Neural progenitor cell (in vitro differentiated cells): Measurements from ENCODE around the gene MAF. TPM values are rescaled to one million over a fixed set of nuclear protein-coding genes. Genes with fewer than 3 reads are reported as not detected.

ENCODE experiments used
- DNase-seq: peaks from one replicate; pipeline ENCODE4 v3.0.0-alpha.2; 2016; ENCODE audit warnings: low spot score
- H2AFZ ChIP-seq: fragments of 200-600 bp; sonication (generic); replicated peaks from 2 replicates; pipeline ENCODE4 v1.6.1; 2016; ENCODE audit warnings: antibody characterized with exemption
- H3F3A ChIP-seq: fragments of 200-600 bp; sonication (generic); 2 replicates; pipeline ENCODE4 v1.6.1; 2016; ENCODE audit warnings: antibody characterized with exemption, low read depth
- H3K27ac ChIP-seq: fragments of 200-600 bp; sonication (generic); 2 replicates; pipeline ENCODE4 v1.5.1; 2016; ENCODE audit warnings: mild to moderate bottlenecking
- H3K27me3 ChIP-seq: fragments of 200-600 bp; sonication (generic); 2 replicates; pipeline ENCODE4 v1.6.1; 2016; ENCODE audit warnings: mild to moderate bottlenecking, moderate library complexity
- H3K36me3 ChIP-seq: fragments of 200-600 bp; sonication (generic); 2 replicates; pipeline ENCODE4 v1.5.1; 2016
- H3K4me1 ChIP-seq: fragments of 200-600 bp; sonication (generic); 2 replicates; pipeline ENCODE4 v1.6.1; 2016; ENCODE audit warnings: mixed run types
- H3K4me2 ChIP-seq: fragments of 200-600 bp; sonication (generic); 2 replicates; pipeline ENCODE4 v1.6.1; 2016
- H3K4me3 ChIP-seq: fragments of 200-600 bp; sonication (generic); 2 replicates; pipeline ENCODE4 v1.5.1; 2016
- H3K79me2 ChIP-seq: fragments of 200-600 bp; sonication (generic); 2 replicates; pipeline ENCODE4 v1.6.1; 2016; ENCODE audit warnings: low read depth
- H3K9ac ChIP-seq: fragments of 200-600 bp; sonication (generic); 2 replicates; pipeline ENCODE4 v1.6.1; 2016
- H3K9me3 ChIP-seq: fragments of 200-600 bp; sonication (generic); 2 replicates; pipeline ENCODE4 v1.5.1; 2016; ENCODE audit warnings: low read depth
- H4K20me1 ChIP-seq: fragments of 200-600 bp; sonication (generic); 2 replicates; pipeline ENCODE4 v1.6.1; 2016; ENCODE audit warnings: low read depth
- H3K27ac Mint-ChIP-seq: 3 replicates; pipeline ENCODE4 v1.8.0; 2021; ENCODE audit warnings: mixed read lengths
- H3K27me3 Mint-ChIP-seq: 2 replicates; pipeline ENCODE4 v1.8.0; 2022; ENCODE audit warnings: low read depth, mild to moderate bottlenecking, inconsistent platforms, moderate library complexity, mixed read lengths; ENCODE audit not compliant: insufficient read depth
- H3K36me3 Mint-ChIP-seq: 3 replicates; pipeline ENCODE4 v1.8.0; 2021; ENCODE audit warnings: mixed read lengths
- H3K4me1 Mint-ChIP-seq: 3 replicates; pipeline ENCODE4 v1.8.0; 2021; ENCODE audit warnings: mixed read lengths
- H3K4me3 Mint-ChIP-seq: 3 replicates; pipeline ENCODE4 v1.8.0; 2021; ENCODE audit warnings: mild to moderate bottlenecking, moderate library complexity, mixed read lengths
- H3K9me3 Mint-ChIP-seq: 3 replicates; pipeline ENCODE4 v1.8.0; 2020; ENCODE audit warnings: mixed read lengths
- CTCF ChIP-seq: fragments of 200-600 bp; sonication (generic); IDR thresholded peaks from 2 replicates; pipeline ENCODE4 v1.5.1; 2017; ENCODE audit warnings: antibody characterized with exemption, mild to moderate bottlenecking
- EZH2 ChIP-seq: fragments of 200-600 bp; sonication (generic); IDR thresholded peaks from 2 replicates; pipeline ENCODE4 v1.6.1; 2017; ENCODE audit warnings: antibody characterized with exemption, mild to moderate bottlenecking, moderate library complexity
- EZH2phosphoT487 ChIP-seq: fragments of 200-600 bp; sonication (generic); IDR thresholded peaks from 2 replicates; pipeline ENCODE4 v1.6.1; 2017; ENCODE audit warnings: antibody characterized with exemption
- total RNA-seq: library from RNA; depleted of rRNA; stranded (reverse); fragments of >200 nt; gene quantifications from 2 replicates; pipeline ENCODE4 v1.2.3, GENCODE V29; 2015; ENCODE audit warnings: low replicate concordance

MAF gene
- total RNA-seq, 1 donor from 2014 or later = 10.8 TPM

DNA sequence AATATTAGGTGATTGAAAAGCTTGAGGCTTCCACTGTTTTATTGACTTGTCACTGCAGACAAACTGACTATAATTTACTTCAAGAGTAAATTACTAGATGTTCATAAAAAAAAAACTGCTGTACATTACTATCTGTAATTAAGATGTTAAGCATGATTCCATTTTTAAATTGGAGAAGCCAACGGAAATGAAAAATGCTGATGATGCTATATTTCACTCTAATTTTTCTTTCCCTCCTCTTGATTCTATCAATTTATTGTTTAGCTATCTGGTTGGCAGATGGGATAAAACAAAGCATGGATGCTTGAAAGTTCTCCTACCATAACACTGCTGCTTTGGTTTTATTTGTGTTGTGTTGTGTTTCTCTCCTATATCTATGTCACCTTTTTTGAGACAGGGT lies 41.0 kb downstream of the MAF start:
- Histone ChIP-seq H3K79me2 (no peaks in the 10 kb centered on the region), H2AFZ (no peak overlapping the region), H3K4me3 (no peak overlapping the region), H3K4me2 (no peak overlapping the region), H3K36me3 (no peaks in the 10 kb centered on the region), H4K20me1 (no peaks in the 10 kb centered on the region), H3K9ac (no peak overlapping the region), H3K27ac (no peak overlapping the region), H3K4me1 (peaks cover 10% of the 10 kb centered on the region), H3K27me3 (no peaks in the 10 kb centered on the region), H3K9me3 (no peaks in the 10 kb centered on the region), H3F3A (no peaks in the 10 kb centered on the region)
- Mint-ChIP-seq H3K27ac (no peak overlapping the region), H3K27me3 (no peaks in the 10 kb centered on the region), H3K9me3 (peaks cover 5% of the 10 kb centered on the region), H3K4me3 (no peak overlapping the region), H3K36me3 (no peaks in the 10 kb centered on the region), H3K4me1 (peaks cover 23% of the 10 kb centered on the region)
- DNase-seq = no peak
- TF ChIP-seq CTCF (no peak), EZH2 (no peak)

- no peak overlapping the region for H3K4me3 ChIP-seq
- no peaks in the 10 kb centered on the region for H3K27me3 ChIP-seq
- H3K9ac ChIP-seq = no peak overlapping the region
- H3K36me3 Mint-ChIP-seq = no peaks in the 10 kb centered on the region
- TF ChIP-seq EZH2phosphoT487 = no peak
- TF ChIP-seq EZH2 = no peak
- no peak for TF ChIP-seq CTCF
- H2AFZ ChIP-seq = no peak overlapping the region
- no peaks in the 10 kb centered on the region for H4K20me1 ChIP-seq
- H3K27ac Mint-ChIP-seq = no peak overlapping the region
- H3K79me2 ChIP-seq = no peaks in the 10 kb centered on the region
- DNase-seq = no peak
- H3K4me1 ChIP-seq = no peaks in the 10 kb centered on the region
- H3K27me3 Mint-ChIP-seq = peaks cover 5% of the 10 kb centered on the region
- no peak overlapping the region for H3K27ac ChIP-seq
- H3F3A ChIP-seq = no peaks in the 10 kb centered on the region
- peaks cover 5% of the 10 kb centered on the region for H3K9me3 Mint-ChIP-seq
- H3K9me3 ChIP-seq = no peaks in the 10 kb centered on the region
- peaks cover 8% of the 10 kb centered on the region for H3K4me1 Mint-ChIP-seq
- no peaks in the 10 kb centered on the region for H3K36me3 ChIP-seq
- no peak overlapping the region for H3K4me3 Mint-ChIP-seq
- no peak overlapping the region for H3K4me2 ChIP-seq
Observed at GRCh38 chr16:79557421-79557820, 43.1 kb downstream of the MAF start.

DNA sequence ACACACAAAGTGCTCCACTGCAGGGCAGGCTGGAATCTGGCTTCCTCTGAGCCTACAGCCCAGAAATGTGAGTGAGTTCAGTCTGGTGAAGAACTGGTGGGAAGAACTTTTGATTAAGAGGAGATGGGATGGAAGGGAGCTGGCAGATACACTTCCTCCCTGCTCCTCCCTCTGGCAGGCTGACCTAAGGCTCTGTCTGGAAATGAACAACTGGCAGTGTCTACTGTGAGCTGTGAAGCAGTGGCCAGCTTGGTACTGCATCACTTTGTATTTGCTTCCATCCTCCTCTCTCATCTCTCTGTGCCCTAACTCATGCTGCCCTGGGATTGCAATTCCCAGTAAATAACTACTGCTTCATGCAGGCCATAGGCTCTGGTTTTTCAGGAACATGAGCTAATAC lies 45.6 kb downstream of the MAF start:
- no peaks in the 10 kb centered on the region for H3F3A ChIP-seq
- no peaks in the 10 kb centered on the region for H3K9me3 ChIP-seq
- no peaks in the 10 kb centered on the region for H3K4me1 ChIP-seq
- no peaks in the 10 kb centered on the region for H3K79me2 ChIP-seq
- no peak for DNase-seq
- TF ChIP-seq EZH2phosphoT487 = no peak
- TF ChIP-seq CTCF = no peak
- TF ChIP-seq EZH2 = no peak
- H3K27me3 Mint-ChIP-seq = peaks cover 15% of the 10 kb centered on the region
- H3K9ac ChIP-seq = no peak overlapping the region
- no peaks in the 10 kb centered on the region for H3K4me1 Mint-ChIP-seq
- no peak overlapping the region for H3K27ac Mint-ChIP-seq
- H3K4me3 ChIP-seq = no peak overlapping the region
- no peaks in the 10 kb centered on the region for H3K36me3 Mint-ChIP-seq
- H3K4me3 Mint-ChIP-seq = no peak overlapping the region
- H3K4me2 ChIP-seq = no peak overlapping the region
- H3K27ac ChIP-seq = no peak overlapping the region
- no peaks in the 10 kb centered on the region for H4K20me1 ChIP-seq
- no peaks in the 10 kb centered on the region for H3K27me3 ChIP-seq
- H3K9me3 Mint-ChIP-seq = peaks cover 5% of the 10 kb centered on the region
- H2AFZ ChIP-seq = no peak overlapping the region
- H3K36me3 ChIP-seq = no peaks in the 10 kb centered on the region

- Histone ChIP-seq H3K9me3 (no peaks in the 10 kb centered on the region), H3K9ac (no peak overlapping the region), H3K27me3 (no peaks in the 10 kb centered on the region), H4K20me1 (no peaks in the 10 kb centered on the region), H2AFZ (no peak overlapping the region), H3K27ac (no peak overlapping the region), H3K4me2 (no peak overlapping the region), H3K4me3 (no peak overlapping the region), H3K36me3 (no peaks in the 10 kb centered on the region), H3F3A (no peaks in the 10 kb centered on the region), H3K4me1 (no peaks in the 10 kb centered on the region), H3K79me2 (no peaks in the 10 kb centered on the region)
- Mint-ChIP-seq H3K4me3 (no peak overlapping the region), H3K4me1 (no peaks in the 10 kb centered on the region), H3K9me3 (peaks cover 3% of the 10 kb centered on the region), H3K27ac (no peak overlapping the region), H3K27me3 (peaks cover 17% of the 10 kb centered on the region), H3K36me3 (no peaks in the 10 kb centered on the region)
- no peak for TF ChIP-seq EZH2phosphoT487
- DNase-seq = no peak
Observed at GRCh38 chr16:79550373-79550772, 50.2 kb downstream of the MAF start.
